Measurements from ENCODE around the gene PPP1CA.
A peak's percentile ranks its signal among the peaks of the same experiment; 100 is the strongest.

Gene PPP1CA

GRCh38 chr11:67439321-67440228 is 37.9 kb upstream of the PPP1CA start:
- Histone ChIP-seq H3K27ac (replicated peaks) (no peak overlapping the region; the same call in 1 of the 2 replicates), H3K27me3 (ENCODE audit: insufficient read depth, poor library complexity, severe bottlenecking) (no peaks in the 10 kb centered on the region), H3K4me3 (replicated peaks; ENCODE audit: insufficient read depth, low read length) (peak overlapping the region; percentile 58)
- TF ChIP-seq POLR2AphosphoS5 (IDR thresholded peaks at IDR 0.05; ENCODE audit: low read depth) (peak; percentile 47; the same call in 1 of the 2 replicates), CTCF (IDR thresholded peaks at IDR 0.05; ENCODE audit: insufficient read depth, low read length) (peak; percentile 11), GABPA (IDR thresholded peaks at IDR 0.05; ENCODE audit: low read depth) (no peak)
- peak; percentile 66 to 72 for DNase-seq (ENCODE audit: low read depth in 1 of 2, low spot score in 1 of 2)

- Histone ChIP-seq H3K27ac (replicated peaks) (peak overlapping the region; percentile 98), H3K27me3 (ENCODE audit: insufficient read depth, poor library complexity, severe bottlenecking) (no peaks in the 10 kb centered on the region), H3K4me3 (replicated peaks; ENCODE audit: insufficient read depth, low read length) (peak overlapping the region; percentile 58)
- no peak for TF ChIP-seq REST (IDR thresholded peaks at IDR 0.05; ENCODE audit: insufficient replicate concordance, low read depth)
- no peak for TF ChIP-seq SPI1 (IDR thresholded peaks at IDR 0.05; ENCODE audit: borderline replicate concordance, low read depth)
- no peak for TF ChIP-seq GABPA (IDR thresholded peaks at IDR 0.05; ENCODE audit: low read depth)
- no peak for TF ChIP-seq CTCF (IDR thresholded peaks at IDR 0.05; ENCODE audit: insufficient read depth, low read length)
- peak; percentile 70 for TF ChIP-seq POLR2AphosphoS5 (IDR thresholded peaks at IDR 0.05; ENCODE audit: low read depth)
- DNase-seq (ENCODE audit: low read depth in 1 of 2, low spot score in 1 of 2) = peak; percentile 59 to 70
Measured at GRCh38 chr11:67438158-67438902, 36.7 kb upstream of the PPP1CA start.

- no peak for TF ChIP-seq CTCF (IDR thresholded peaks at IDR 0.05; ENCODE audit: insufficient read depth, low read length)
- Histone ChIP-seq H3K27me3 (ENCODE audit: insufficient read depth, poor library complexity, severe bottlenecking) (no peaks in the 10 kb centered on the region), H3K4me3 (replicated peaks; ENCODE audit: insufficient read depth, low read length) (peak overlapping the region; percentile 58), H3K27ac (replicated peaks) (peak overlapping the region; percentile 98)
- no peak for DNase-seq (ENCODE audit: low read depth in 1 of 2, low spot score in 1 of 2)
Measured at GRCh38 chr11:67437809-67438157, 36.1 kb upstream of the PPP1CA start.

GRCh38 chr11:67437082-67437808 is 35.6 kb upstream of the PPP1CA start, which contains the start of gene PTPRCAP:
Gene PTPRCAP (minus strand): TSS chr11:67437682. CDS start chr11:67437619, 63 bp downstream.
- H3K27me3 ChIP-seq (ENCODE audit: insufficient read depth, poor library complexity, severe bottlenecking) = no peaks in the 10 kb centered on the region
- DNase-seq (ENCODE audit: low read depth in 1 of 2, low spot score in 1 of 2) = peak; percentile 89 to 92
- H3K4me3 ChIP-seq (replicated peaks; ENCODE audit: insufficient read depth, low read length) = peak within 1 kb of the TSS; percentile 58
- TF ChIP-seq POLR2AphosphoS5 (IDR thresholded peaks at IDR 0.05; ENCODE audit: low read depth) (peak; percentile 94), REST (IDR thresholded peaks at IDR 0.05; ENCODE audit: insufficient replicate concordance, low read depth) (peak; percentile 73), SPI1 (IDR thresholded peaks at IDR 0.05; ENCODE audit: borderline replicate concordance, low read depth) (peak; percentile 19; the same call in 1 of the 2 replicates), GABPA (IDR thresholded peaks at IDR 0.05; ENCODE audit: low read depth) (peak; percentile 16; the same call in 1 of the 2 replicates), CTCF (IDR thresholded peaks at IDR 0.05; ENCODE audit: insufficient read depth, low read length) (no peak)
- peak within 1 kb of the TSS; percentile 98 for H3K27ac ChIP-seq (replicated peaks)
